NCI-H1092 treated with DMSO at 0.1 percent for 48 hours (cell line): ENCODE measurements around the gene SND1.

Experiments
- DNase-seq: peaks from one replicate; lab custom pipeline; 2025; lab: John Stamatoyannopoulos, UW

The SND1 gene

DNA sequence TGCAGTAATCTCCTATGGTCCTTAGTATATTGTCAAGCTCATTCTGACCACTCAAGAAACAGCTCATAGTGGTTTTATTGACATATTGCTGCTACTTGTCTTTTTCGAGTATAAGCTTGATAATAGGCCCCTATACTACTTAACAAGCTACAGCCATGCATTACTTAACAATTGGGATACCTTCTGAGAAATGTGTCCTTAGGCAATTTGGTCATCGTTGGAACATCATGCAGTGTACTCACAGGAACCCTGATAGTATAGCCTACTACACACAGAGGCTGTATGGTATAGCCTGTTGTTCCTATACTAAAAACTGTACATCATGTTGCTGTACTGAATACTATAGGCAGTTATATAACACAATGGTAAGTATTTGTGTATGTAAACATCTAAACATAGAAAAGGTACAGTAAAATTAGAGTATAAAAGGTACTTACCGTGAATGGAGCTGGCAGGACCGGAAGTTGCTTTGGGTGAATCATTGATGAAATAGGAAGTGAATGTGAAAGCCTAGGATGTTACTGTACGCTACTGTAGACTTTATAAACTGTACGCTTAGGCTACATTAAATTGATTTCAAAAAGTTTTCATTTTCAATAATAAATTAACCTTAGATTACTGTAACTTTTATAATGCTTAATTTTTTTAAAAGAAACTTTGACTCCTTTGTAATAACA lies 218.4 kb downstream of the SND1 start:
- no peak for DNase-seq

DNA sequence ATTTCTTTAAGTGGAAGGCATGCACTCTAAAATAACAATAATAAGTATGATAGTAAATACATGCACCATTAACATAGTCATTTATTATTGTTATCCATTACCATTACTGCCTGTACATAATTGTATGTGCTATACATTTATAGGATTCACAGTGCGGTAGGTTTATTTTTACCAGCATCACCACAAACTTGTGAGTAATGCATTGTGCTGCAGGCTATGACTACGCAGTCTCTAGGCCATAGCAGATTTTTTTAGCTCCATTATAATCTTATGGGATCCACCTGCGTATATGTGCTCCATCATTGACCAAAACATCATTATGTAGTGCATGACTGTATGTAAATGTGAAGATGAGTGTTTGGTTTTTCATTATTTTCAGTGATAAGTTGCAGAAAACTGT lies 219.2 kb downstream of the SND1 start:
- DNase-seq = no peak

DNA sequence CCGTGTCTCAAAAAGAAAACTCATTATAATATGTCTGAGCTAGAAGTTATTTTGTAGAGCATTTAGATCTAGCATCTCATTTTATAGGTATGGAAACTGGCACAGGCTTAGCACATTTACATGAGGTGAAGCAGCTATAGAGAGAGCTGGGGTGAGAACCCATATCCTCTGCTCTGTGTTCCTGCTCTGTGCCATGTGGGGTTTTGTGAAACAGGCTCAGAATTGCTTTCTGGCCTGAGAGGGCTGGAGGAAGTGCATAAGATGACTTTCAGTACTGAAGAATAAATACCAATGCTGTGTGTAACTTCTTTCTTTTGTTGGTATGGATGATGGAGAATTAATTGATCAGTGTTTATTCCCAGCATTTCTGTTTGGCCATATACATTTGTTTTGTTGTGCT lies 220.1 kb downstream of the SND1 start:
- no peak for DNase-seq

DNA sequence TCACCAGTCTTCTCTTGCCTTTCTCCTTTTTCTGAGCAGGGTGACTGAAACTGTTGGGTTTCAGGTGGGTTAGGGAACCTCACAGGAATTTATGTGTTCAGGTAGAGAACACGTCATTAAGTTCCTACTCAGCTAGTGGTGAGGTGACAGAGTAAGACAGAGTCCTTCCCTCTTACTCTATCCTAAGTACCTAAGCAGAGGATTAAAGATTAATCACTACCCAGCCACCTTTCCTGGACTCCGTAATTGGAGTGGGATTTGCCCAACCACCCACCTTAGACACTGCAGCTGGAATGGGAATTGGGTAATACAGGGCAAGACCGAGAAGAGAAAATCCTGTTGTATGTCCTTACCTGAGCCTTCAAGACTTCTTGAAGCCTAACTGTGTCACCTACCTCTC lies 221.2 kb downstream of the SND1 start:
- no peak for DNase-seq

DNA sequence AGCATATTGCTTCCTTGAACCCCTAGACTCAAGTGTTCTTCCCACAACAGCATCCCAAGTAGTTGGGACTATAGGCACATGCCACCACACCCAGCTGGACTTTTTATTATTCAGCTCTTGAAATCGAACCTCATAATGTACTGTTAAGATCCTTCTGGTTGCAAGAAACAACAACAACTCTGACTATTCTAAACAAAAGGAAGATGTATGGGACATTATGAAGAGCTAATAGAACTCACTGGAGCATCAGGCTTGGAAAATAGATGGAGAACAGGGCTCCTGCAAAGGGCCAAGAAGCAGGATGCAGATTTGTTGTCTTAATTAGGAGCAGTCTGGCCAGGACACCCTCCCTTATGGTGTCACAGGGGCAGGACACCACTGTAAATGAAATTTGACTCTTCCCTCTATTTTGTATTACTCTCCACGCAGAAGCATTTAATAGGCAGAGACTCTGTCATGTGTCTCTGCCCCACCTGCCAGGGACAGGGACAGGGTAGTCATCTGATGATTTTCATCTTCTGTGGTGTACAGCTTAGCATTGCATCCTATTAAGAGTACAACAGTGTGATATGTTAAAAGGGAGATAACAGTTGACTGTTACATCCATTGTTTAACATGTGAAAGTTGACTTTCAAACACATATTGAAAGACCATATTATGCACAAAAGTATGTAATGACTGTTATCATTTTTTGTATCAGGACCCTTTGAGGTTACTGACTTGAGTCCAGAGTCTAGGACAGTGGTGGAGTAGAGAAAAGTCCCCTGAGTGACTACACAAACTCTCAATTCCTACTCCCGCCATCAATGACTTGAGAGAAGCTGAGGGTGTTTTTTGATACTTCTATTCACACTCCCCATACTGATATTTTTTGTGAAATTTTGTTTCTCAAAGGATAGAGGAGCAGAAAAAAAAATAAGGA lies 222.0 kb downstream of the SND1 start:
- DNase-seq = no peak

DNA sequence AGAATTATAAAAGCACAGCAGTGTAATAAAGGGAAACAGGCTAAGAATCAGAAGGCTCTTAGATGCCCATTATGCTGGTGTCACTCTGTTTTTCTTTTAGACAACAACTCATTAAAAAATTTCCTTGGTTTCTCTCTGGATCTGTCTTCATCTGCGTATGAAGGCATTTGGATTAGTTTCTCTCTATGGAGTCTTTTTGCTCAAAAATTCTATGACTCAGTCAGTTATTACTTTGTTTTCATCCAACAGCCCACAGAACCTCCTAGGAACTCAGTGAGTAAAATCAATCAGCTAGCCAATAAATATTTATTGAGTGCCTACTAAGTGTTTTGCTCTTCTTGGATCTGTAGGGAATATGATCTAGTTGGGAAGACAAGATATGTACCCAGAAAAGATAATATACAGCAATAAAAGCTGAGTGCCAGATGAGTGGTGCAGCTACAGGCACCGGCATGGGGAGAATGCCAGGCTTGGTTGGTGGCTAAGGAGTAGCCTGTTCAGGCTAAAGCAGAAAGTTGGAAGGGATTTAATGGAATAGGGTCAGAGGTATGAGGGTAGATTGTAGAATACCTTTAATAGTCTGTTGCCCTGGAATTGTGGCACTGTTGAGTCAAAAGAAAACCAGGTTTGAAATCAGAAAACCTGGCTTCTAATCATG lies 223.1 kb downstream of the SND1 start:
- no peak for DNase-seq

DNA sequence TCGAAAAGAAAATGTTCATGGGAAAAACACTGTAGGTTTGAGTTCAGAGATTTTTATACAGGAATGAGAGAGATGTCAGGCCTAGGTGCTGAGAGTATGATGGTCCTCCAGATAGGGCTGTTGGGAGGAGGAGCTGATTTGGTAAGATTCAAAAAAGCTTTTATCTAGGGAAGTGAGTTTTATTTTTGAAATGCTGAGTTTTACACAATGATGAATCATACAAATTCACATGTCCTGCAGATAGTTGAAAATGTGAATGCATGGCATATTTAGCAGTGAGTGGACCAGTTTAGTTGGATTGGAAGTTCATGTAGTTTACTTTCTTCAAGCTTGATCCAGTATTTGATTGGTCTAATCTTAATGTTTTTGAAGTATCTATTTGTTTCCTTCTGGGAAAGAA lies 224.4 kb downstream of the SND1 start:
- no peak for DNase-seq

DNA sequence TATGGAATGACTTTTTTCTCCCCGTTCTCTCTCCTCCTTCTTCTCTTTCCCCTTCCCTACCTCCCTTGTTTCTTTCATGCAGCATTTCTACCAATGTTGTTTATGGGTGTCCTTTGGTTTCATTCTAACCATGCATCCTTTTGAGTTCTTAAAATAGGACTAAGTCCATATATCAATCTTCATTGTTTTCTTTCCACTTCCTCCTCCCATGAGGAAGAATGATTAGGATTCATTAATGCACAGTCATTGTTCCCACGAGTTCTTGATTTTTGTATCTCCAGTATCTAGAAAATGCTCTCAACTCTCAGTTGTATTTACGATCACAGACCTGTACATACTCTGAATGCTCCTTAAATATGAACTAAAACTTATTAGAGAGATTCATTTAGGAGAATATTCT lies 226.0 kb downstream of the SND1 start:
- DNase-seq = no peak

DNA sequence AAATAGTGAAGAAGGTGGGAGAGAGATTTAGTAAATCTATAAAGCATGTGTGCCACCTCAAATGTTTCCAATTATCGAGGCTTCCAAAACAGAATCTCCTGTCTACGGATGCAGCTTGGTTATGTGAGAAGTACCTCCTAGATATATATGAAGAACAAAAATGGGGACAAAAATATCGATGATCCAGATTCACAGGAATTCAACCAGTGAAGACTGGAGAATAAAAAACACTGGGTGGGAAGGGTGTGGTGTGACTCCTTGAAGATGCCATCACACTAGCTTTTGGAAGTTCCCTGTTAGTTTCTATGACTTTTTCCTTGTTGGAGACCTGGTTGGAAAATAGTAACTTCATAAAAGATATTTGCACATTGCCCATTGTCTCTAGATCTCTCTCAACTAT lies 226.8 kb downstream of the SND1 start:
- DNase-seq = no peak

DNA sequence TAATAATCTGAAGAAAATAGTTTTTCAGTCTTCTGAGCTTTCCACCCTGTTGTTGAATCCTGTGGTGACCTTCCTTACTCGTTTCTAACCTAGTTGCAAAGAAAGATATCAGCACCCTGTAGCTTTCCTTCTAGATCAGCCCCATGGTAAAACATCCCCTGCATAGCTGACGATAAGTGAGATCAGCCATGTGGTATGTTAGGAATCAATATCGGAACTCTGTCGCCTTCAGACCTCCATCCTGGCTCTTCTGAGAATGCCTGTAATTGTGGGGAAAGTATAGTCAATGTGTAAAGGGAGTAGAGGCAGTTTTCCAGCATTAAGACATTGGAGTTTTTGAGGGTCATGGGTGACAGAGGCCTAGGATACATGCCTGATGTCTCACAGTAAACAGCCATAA lies 227.4 kb downstream of the SND1 start:
- DNase-seq = no peak

DNA sequence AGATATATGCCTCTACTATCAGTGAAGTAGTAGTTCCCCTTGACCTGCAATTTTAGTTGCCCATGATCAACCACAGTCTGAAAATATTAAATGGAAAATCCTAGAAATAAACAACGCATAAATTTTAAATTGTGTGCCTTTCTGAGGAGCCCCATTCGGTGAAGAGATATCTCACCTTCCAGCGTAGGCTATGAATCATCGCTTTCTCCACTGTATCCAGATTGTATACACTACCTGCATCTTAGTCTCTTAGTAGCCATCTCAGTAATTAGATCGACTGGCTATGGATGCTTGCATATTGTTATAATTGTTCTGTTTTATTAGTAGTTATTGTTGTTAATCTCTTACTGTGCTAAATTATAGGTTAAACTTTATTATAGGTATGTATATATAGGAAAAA lies 227.9 kb downstream of the SND1 start:
- DNase-seq = no peak

DNA sequence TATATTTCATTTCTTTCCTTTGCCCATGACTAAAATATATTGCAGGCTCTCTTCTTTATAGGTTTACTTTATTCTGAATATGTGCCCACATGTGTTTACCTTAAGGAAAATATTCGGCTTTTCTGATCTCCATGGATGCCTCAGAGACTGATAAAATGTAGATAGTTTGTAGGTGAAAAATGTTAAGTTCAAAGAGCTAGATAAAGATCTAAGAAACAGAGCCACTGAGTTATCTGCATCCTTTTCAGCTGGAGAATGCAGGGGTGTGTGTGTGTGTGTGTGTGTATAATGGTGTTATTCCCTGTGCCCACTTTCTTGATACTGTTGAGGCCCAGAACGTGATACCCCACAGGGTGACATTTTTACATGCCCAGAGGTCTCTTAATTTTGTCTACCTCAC lies 228.5 kb downstream of the SND1 start:
- DNase-seq = no peak

DNA sequence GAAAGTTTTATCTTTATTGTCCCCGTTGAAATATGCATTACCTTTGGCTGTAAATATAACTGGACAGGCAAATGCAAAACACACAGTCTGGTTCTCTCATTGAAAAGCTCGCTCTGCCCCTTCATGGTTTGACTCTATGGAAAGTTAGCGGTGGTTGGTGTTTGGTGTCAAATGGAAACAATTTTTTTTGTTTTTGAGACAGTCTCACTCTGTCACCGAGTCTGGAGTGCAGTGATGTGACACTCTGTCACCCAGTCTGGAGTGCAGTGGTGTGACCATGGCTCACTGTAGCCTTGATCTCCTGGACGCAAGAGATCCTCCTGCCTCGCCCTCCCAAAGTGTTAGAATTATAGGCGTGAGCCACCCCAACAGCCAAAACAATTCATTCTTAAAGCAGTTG lies 229.6 kb downstream of the SND1 start:
- DNase-seq = no peak

DNA sequence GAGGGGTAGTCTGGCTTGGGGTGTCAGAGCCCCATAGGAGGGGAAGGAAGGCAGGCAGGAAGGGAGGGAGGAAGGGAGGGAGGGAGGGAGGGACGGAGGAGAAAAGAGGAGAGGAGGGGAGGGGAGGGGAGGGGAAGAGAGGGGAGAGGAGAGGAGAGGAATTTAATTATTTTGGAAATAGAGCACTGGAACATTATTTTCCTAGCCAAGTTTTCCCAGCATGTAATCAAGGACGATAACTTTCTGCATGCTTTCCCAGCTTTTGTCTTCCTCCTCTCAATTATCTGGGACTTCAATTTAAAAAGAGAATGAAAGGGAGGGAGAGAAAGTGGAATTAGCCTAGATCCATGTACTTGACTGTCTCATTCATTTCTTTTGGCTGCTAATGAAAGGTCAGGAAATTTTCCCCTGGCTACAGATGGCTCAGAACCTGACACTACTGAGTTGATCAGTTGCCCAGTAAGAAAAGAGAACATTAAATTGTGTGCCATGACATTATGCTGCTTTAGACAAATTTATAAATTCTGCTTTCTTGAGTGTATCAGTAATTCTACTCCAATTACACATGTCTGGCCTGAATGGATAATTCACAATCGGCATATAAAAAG lies 230.4 kb downstream of the SND1 start:
- no peak for DNase-seq

DNA sequence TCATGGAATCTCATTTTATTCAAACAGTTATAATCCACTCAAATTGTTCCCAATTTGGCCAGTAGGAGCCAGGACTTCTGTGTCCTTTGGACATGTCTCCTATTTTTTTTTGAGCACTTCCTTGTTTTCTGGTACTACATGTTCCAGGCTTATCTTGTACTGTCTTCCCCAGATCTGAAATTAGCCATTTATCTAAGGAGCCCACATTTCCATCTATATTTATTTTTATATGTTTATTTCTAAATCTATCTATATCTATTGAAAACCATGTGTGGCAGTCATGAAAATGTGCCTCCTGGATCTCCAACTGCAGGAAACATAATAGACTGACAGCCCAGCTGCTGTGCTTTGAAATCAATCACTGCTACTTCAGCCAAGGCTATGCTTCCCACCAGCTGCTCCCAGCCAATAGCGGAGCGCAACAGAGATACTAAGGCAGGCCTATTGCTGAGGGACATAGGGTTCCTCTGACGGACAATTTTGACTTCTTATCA lies 232.1 kb downstream of the SND1 start:
- DNase-seq = no peak

DNA sequence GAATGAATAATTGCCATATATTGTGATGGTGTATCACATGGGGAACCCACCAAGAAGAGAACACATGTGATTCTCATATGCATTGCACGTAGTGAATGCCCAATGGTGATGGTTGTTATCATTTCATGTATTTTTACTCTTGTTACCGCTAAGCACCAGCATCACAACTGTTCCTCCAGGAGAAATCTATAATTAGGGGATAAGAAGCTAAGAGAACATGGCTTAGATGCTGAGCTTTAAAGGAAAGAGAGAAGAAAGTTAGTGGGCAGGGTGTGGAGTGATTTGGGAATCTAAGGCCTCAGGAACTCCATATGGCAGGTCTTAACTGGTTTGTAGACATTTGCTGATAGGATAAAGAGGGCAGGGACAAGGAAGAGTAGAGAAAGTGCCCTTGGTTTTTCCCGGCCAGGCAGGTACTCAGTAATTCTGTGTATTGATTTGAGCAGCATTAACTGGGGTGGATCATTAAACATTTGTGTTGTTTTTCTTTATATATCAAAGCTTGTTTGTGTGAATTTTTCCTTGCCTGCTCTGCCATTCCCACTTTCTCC lies 233.3 kb downstream of the SND1 start:
- DNase-seq = no peak

DNA sequence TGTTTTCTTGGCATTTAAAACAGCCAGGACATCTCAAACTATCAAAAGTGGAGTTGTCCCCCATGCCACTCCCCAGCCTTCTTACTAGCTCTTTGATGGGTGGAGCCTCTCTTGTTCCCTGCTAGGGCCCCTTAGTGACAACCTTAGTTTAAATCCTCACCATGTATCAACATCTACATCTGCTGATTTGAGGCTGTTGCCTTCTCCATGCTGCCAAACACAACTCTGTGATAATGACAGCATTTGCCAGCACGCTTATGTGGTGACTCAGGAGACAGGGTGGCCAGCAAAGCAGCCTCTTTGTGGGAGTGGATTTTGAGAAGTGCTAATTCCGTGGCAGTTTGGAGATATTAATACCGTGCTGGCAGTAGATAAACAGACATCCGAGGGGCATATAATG lies 233.8 kb downstream of the SND1 start:
- DNase-seq = no peak

DNA sequence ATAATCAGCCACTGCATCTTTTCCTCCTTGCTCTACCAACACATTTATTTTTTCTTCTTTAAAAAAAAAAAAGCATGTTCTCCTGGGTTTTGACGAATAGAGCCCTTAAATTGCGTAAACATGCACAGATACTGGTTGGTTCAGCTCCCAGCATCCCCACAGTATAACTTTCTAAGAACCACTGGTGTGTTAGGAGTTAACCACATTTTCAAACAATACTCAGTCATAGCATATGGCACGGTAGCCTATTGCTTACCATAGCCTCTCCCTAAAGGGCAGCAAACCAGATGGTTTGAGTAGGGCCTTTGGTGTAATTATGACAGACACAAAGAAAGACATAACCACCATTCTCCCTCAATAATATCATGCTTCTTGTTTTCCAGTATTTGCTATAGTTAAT lies 234.3 kb downstream of the SND1 start:
- no peak for DNase-seq

DNA sequence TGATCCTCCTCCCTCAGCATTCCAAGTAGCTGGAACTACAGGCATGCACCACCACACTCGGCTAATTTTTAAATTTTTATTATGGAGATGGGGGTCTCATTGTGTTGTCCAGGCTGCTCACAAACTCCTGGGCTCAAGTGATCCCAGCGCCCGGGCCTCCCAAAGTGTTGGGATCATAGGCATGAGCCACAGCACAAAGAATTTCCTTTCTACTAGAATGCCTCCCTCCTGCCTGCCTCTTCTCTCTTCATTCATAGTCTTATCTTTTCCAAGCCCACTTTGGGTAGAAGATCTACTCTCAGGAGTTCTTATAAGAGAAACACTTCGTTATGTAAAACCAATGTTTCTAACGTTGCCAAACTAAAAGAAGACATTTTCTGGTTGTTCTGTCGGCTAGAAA lies 235.1 kb downstream of the SND1 start:
- DNase-seq = no peak

DNA sequence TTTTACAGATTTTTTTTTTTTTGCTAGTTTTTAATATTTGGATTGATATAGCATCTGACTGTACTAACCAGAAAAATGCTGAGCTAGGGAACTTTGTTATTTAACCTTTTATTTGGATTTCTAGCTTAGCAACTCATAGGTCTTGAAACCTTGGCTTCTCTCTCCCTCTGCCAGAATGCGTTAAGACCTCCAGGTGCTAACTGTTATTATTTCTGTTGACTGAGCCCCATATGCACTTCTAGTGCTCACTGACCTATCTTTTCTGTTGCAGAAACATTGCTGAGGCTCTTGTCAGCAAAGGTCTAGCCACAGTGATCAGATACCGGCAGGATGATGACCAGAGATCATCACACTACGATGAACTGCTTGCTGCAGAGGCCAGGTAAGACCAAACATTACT lies 235.6 kb downstream of the SND1 start:
- DNase-seq = no peak

DNA sequence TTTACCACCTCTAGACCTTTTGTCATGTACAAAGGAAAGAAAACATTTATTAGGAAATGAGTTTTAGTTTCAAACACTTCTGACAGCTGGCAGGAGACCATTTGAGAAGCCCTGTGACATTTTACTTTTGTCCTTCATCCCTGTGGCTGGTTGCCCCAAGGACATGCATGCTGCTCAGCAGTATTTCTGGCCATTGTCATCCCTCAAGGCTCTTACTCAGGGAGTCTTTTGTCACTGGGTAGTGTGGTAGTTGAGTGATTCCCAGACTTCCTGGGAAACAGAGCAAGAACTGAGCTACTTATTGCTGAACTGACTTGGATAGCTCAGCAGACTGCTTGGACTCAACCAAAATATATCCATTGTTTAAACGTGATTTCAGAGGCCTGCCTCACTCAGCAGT lies 236.4 kb downstream of the SND1 start:
- no peak for DNase-seq

DNA sequence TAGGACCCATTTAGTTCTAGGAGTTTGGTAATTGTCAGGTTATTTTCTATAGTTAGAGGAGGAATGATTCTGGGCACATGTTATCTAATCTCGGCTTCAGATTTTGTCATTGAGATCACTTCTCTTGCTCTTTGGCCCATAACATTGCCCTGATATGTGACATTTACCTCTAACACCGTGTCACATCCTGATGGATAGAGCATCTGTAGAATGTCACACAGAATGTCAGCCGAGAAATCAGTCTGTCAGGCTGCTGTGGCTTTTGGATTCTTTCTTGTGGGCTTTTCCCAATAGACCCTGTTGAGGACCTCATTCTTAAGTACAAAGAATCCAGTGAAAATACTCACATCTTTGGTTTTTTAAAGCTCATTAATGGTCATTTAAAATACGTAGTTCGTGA lies 236.8 kb downstream of the SND1 start:
- no peak for DNase-seq
